Tibial nerve (tissue), 4 donors: Measurements from ENCODE around the gene IGF2R.

Experiments used
- EP300 ChIP-seq, 2 donors: sonication (generic); formaldehyde crosslinking; IDR thresholded peaks; one replicate each; pipeline ENCODE4 v1.6.1; 2017; ENCODE audit warnings: antibody characterized with exemption in 2 of 2, mild to moderate bottlenecking in 1 of 2
- POLR2A ChIP-seq, 2 donors: fragments of 450-650 bp; IDR thresholded peaks; one replicate each; pipeline ENCODE4 v1.6.1; 2017; ENCODE audit warnings: antibody characterized with exemption in 2 of 2, mild to moderate bottlenecking in 2 of 2, moderate library complexity in 2 of 2
- TF ChIP-seq, protein P1 (sequence below), 5 experiments: fragments of 200-600 bp in 3 of 5; fragments of 450-650 bp in 2 of 5; sonication (generic) in 3 of 5; IDR thresholded peaks; one replicate each; pipeline ENCODE4 v1.5.1; 2016 to 2019; ENCODE audit warnings: antibody characterized with exemption in 5 of 5, mild to moderate bottlenecking in 3 of 5, moderate library complexity in 2 of 5

DNA sequence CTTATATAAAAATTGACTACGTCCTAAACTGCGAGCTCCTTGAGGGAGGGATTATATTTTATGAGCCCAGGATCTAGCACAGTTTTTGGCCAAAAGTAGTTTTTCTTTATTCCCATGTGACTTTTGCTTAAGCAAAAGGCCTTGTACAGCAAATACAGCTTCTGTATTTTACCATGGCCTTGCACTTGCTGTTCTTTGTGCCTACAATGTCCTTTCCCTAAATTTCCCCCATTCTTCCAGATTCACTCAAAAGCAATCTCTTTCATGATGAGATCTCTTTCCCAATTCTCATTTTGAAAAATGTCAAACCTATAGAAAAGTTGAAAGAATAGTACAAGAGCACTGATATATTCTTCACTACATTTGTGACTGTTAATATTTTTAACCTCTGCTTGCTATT, 4.8 kb upstream of the IGF2R start:
- TF ChIP-seq, protein P1, sequence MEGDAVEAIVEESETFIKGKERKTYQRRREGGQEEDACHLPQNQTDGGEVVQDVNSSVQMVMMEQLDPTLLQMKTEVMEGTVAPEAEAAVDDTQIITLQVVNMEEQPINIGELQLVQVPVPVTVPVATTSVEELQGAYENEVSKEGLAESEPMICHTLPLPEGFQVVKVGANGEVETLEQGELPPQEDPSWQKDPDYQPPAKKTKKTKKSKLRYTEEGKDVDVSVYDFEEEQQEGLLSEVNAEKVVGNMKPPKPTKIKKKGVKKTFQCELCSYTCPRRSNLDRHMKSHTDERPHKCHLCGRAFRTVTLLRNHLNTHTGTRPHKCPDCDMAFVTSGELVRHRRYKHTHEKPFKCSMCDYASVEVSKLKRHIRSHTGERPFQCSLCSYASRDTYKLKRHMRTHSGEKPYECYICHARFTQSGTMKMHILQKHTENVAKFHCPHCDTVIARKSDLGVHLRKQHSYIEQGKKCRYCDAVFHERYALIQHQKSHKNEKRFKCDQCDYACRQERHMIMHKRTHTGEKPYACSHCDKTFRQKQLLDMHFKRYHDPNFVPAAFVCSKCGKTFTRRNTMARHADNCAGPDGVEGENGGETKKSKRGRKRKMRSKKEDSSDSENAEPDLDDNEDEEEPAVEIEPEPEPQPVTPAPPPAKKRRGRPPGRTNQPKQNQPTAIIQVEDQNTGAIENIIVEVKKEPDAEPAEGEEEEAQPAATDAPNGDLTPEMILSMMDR (IDR thresholded peaks at IDR 0.05): no peak
- TF ChIP-seq POLR2A (IDR thresholded peaks at IDR 0.05) (no peak), EP300 (IDR thresholded peaks at IDR 0.05) (no peak)
